Activated CD8-positive, alpha-beta memory T cell treated with anti-CD3 and anti-CD28 coated beads for 4 hours (primary cell): ENCODE data around the gene TES.
"Not testable (repeated sequence)": the region's sequence is repeated elsewhere in the genome, so short reads cannot be mapped to it uniquely, and the experiment has no call there.

Source experiments
- DNase-seq, 2 donors: peaks; one replicate each; pipeline ENCODE4 v3.0.0-alpha.2; 2020; ENCODE audit warnings: low read depth in 2 of 2

TES gene

GRCh38 chr7:116210345-116211005 is at the start of gene TES:
TES (plus strand) TSS chr7:116210539; CDS start chr7:116210708, 169 bp downstream.
- DNase-seq = peak; percentile 20 to 24

- no peak for DNase-seq
Measured at GRCh38 chr7:116161728-116162127, 48.6 kb upstream of the TES start.

- no peak for DNase-seq
Measured at GRCh38 chr7:116162254-116162653, 48.1 kb upstream of the TES start.

GRCh38 chr7:116162992-116163391 is 47.3 kb upstream of the TES start:
- DNase-seq = no peak

- DNase-seq = no peak
Measured at GRCh38 chr7:116164552-116165306, 45.6 kb upstream of the TES start.

GRCh38 chr7:116165717-116166116 is 44.6 kb upstream of the TES start:
- no peak for DNase-seq

- DNase-seq = no peak
Measured at GRCh38 chr7:116166156-116166555, 44.2 kb upstream of the TES start.

GRCh38 chr7:116167177-116167576 is 43.2 kb upstream of the TES start:
- DNase-seq = no peak

GRCh38 chr7:116169060-116169459 is 41.3 kb upstream of the TES start:
- DNase-seq = no peak

- no peak for DNase-seq
Measured at GRCh38 chr7:116170180-116170579, 40.2 kb upstream of the TES start.

GRCh38 chr7:116171094-116171493 is 39.2 kb upstream of the TES start:
- no peak for DNase-seq

- no peak for DNase-seq
Measured at GRCh38 chr7:116172353-116172752, 38.0 kb upstream of the TES start.

GRCh38 chr7:116173051-116174028 is 37.0 kb upstream of the TES start:
- DNase-seq = peak in 1 of 2 donors; percentile 2

- not testable (repeated sequence) for DNase-seq
Measured at GRCh38 chr7:116175095-116175494, 35.2 kb upstream of the TES start.

- DNase-seq = no peak
Measured at GRCh38 chr7:116176226-116176625, 34.1 kb upstream of the TES start.

- DNase-seq = no peak
Measured at GRCh38 chr7:116177009-116177408, 33.3 kb upstream of the TES start.

- no peak for DNase-seq
Measured at GRCh38 chr7:116180302-116180701, 30.0 kb upstream of the TES start.

GRCh38 chr7:116182023-116182422 is 28.3 kb upstream of the TES start:
- DNase-seq = no peak

- no peak for DNase-seq
Measured at GRCh38 chr7:116185450-116185849, 24.9 kb upstream of the TES start.

GRCh38 chr7:116185956-116186355 is 24.4 kb upstream of the TES start:
- DNase-seq = no peak

GRCh38 chr7:116187400-116187799 is 22.9 kb upstream of the TES start:
- DNase-seq = no peak
